HUDEP-2 (cell line): ENCODE data around the gene ZNF557.

ENCODE experiments used
- DNase-seq, 76 experiments: peaks; one replicate each; lab custom pipeline; 2025; ENCODE audit not compliant: unreplicated experiment in 76 of 76; lab: John Stamatoyannopoulos, UW

The ZNF557 gene

DNA sequence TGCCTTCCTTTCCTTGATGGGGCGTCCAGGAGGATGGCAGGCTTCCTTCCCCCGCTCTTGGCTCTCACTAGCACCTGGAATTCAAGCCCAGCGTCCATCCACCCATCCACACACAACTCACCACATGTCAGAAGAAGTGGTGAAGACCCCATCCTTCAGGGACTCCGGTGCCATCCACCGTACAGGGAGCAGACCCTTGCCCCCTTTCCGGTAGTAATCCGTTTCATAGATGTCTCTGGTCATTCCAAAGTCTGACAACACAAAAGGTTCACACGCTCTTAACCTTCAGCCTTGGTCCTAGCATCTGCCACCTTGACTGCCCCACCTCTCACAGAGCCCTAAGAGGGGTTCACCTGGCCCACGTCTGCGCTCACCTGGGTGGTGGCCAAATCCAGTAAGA lies 51.0 kb downstream of the ZNF557 start:
- DNase-seq: no peak

DNA sequence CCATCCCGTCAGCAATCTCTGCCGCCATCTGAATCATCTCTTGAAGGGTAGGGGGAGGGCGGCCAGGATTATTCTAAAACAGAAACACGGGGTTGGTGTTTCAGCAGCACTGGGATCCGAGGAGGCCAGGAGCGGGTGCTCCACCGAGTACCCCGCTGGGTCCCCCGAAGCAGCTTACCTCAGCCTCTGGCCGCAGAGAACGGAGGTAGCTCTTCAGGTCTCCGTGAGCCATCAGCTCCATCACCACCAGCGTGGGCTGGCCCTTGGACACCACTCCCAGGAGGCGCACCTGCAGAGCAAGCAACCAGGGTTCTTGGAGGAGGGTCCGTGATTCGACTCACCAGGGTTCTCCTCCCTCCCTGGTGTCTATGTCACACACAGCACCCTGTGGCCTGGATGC lies 53.2 kb downstream of the ZNF557 start:
- DNase-seq: no peak

- DNase-seq: no peak
Measured at GRCh38 chr19:7124782-7125181, 55.3 kb downstream of the ZNF557 start.

DNA sequence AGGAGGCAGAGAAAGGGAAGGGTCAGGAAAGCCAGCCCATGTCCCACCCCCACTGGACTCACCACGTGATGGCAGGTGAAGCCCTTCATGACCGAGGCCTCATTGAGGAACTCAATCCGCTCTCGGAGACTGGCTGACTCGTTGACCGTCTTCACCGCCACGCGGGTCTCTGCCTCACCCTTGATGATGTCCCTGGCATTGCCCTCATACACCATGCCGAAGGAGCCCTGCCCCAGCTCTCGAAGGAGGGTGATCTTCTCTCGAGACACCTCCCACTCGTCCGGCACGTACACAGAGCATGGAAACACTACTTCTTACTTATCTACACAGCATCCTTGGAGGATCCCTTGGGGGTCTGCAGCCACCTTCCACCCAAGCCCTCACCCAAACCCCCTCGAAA lies 55.7 kb downstream of the ZNF557 start:
- no peak for DNase-seq

- DNase-seq: no peak
Measured at GRCh38 chr19:7126132-7126531, 56.6 kb downstream of the ZNF557 start.

DNA sequence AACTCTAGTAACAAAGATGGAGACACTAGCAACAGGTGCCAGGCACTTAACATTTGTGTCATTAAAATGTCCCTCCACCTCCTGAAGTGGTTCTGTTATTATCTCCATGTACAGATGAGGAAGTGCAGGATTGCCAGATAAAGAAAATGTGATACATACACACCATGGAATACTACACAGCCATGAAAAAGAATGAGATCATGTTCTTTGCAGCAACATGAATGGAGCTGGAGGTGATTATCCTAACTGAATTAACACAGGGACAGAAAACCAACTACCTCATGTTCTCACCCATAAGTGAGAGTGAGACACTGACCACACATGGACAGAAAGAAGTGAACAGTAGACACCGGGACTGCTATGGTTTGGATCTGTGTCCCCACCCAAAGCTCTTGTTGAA lies 60.5 kb downstream of the ZNF557 start:
- DNase-seq: no peak

- no peak for DNase-seq
Measured at GRCh38 chr19:7132054-7132453, 62.6 kb downstream of the ZNF557 start.

GRCh38 chr19:7137120-7137519 lies 67.6 kb downstream of the ZNF557 start:
- DNase-seq: no peak
